ENCODE data around the gene YIF1B. TPM values are rescaled to one million over a fixed set of nuclear protein-coding genes. Genes with fewer than 3 reads are reported as not detected.

YIF1B gene
- total and polyA plus RNA-seq, 2 donors (not counting 3 experiments of a cell fraction or from before 2014, with no cell fraction given) = 85.8 to 249 TPM

DNA sequence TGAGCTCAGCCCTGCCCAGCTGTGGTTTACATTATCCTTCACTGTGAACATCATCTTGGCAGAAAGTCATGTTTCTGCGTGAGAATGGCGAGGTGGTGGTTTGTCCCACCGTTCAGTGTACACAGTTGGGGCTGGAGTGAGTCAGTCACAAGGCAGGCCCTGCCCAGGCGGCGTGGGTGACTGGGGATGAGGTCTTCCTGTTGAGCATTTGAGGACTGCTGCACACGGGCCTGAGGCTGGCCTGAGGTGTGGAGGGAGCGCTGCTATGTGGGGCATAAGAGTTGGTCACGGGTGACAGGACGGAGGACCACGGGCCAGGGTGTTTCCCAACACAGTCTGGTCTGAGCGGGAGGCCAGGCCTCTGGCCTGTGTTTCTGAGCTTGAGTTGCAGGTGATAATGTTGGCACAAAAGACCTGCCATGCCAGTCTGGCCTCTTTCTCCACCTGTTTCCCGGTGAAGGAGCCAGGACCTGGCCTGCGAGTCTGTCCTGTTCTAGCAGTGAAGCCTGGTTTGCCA, 25.1 kb downstream of the YIF1B start:
- no peak overlapping the region for H2AFZ ChIP-seq (ENCODE audit: low read depth, low read length)
- FAIRE-seq = no peak
- dilution Hi-C loops (cut with MboI; ENCODE audit: extremely low pct_ligation_motif_present, low sequenced_read_pairs) = no loop called here

More for the DNA sequence above, 25.1 kb downstream of the YIF1B start:
- TF ChIP-seq POLR2AphosphoS5 (IDR thresholded peaks at IDR 0.05; ENCODE audit: insufficient read depth, low read depth, low read length) (no peak), MYC (IDR thresholded peaks at IDR 0.05; ENCODE audit: low read depth, low read length) (no peak), CTCF (IDR thresholded peaks at IDR 0.05; ENCODE audit: extremely low read depth in 1 of 2, insufficient read depth in 1 of 2, low read depth in 1 of 2, low read length in 2 of 2) (no peak), GATA2 (IDR thresholded peaks at IDR 0.05; ENCODE audit: insufficient read depth, insufficient read length, low read depth, low read length) (no peak), MAX (IDR thresholded peaks at IDR 0.05; ENCODE audit: insufficient read depth, insufficient read length) (no peak), EZH2 (IDR thresholded peaks at IDR 0.05; ENCODE audit: borderline replicate concordance, low read depth, low read length, severe bottlenecking) (no peak), JUN (IDR thresholded peaks at IDR 0.05; ENCODE audit: borderline replicate concordance, insufficient read depth, insufficient read length, low read depth) (no peak), POLR2A (IDR thresholded peaks at IDR 0.05; ENCODE audit: low read depth, low read length) (no peak), FOS (IDR thresholded peaks at IDR 0.05; ENCODE audit: borderline replicate concordance, insufficient read depth, low read length) (no peak)
- ChIA-PET CTCF (interaction anchor here (1.2 to 2.0 kb wide), 3 partner anchors 13 to 55 kb away, joined by 4 to 7 read pairs (median 4); no protein-coding TSS in a partner anchor), POLR2A (no interaction called here)
- H3K9me1 ChIP-seq (replicated peaks; ENCODE audit: control insufficient read depth, extremely low read depth, insufficient read depth, low read length) = no peaks in the 10 kb centered on the region
- H3K79me2 ChIP-seq (ENCODE audit: control insufficient read depth, insufficient read depth, low read length) = no peaks in the 10 kb centered on the region
- H3K9ac ChIP-seq (replicated peaks; ENCODE audit: extremely low read depth, insufficient read depth, low read length) = no peak overlapping the region
- no peak overlapping the region for H3K4me3 ChIP-seq (replicated peaks in 1 of 3; ENCODE audit: insufficient read depth in 1 of 3, low read depth in 1 of 3, low read length in 3 of 3)
- no peaks in the 10 kb centered on the region for H3K9me3 ChIP-seq (replicated peaks; ENCODE audit: control insufficient read depth, insufficient read depth, low read length)
- intact Hi-C loops (cut with micrococcal nuclease) = no loop called here
- DNase-seq (ENCODE audit: low read depth, low spot score) = no peak
- H3K27me3 ChIP-seq (ENCODE audit: control insufficient read depth in 2 of 2, insufficient read depth in 2 of 2, low read length in 2 of 2) = no peaks in the 10 kb centered on the region
- no TSS peak for BruUV-seq (replicated peaks)
- no peaks in the 10 kb centered on the region for H3K36me3 ChIP-seq (ENCODE audit: control insufficient read depth in 2 of 2, extremely low read depth in 1 of 2, insufficient read depth in 2 of 2, low read length in 2 of 2)
- no peak overlapping the region for H3K27ac ChIP-seq (ENCODE audit: insufficient read depth, low read depth, low read length)
- H4K20me1 ChIP-seq (replicated peaks; ENCODE audit: control insufficient read depth, extremely low read depth, insufficient read depth, low read length) = no peaks in the 10 kb centered on the region
- no peak overlapping the region for H3K4me2 ChIP-seq (ENCODE audit: insufficient read depth, low read length)
- H3K4me1 ChIP-seq (ENCODE audit: control insufficient read depth, extremely low read depth, insufficient read depth, low read length) = no peaks in the 10 kb centered on the region
